Measurements from ENCODE around the gene PLEKHA1.

The PLEKHA1 gene

DNA sequence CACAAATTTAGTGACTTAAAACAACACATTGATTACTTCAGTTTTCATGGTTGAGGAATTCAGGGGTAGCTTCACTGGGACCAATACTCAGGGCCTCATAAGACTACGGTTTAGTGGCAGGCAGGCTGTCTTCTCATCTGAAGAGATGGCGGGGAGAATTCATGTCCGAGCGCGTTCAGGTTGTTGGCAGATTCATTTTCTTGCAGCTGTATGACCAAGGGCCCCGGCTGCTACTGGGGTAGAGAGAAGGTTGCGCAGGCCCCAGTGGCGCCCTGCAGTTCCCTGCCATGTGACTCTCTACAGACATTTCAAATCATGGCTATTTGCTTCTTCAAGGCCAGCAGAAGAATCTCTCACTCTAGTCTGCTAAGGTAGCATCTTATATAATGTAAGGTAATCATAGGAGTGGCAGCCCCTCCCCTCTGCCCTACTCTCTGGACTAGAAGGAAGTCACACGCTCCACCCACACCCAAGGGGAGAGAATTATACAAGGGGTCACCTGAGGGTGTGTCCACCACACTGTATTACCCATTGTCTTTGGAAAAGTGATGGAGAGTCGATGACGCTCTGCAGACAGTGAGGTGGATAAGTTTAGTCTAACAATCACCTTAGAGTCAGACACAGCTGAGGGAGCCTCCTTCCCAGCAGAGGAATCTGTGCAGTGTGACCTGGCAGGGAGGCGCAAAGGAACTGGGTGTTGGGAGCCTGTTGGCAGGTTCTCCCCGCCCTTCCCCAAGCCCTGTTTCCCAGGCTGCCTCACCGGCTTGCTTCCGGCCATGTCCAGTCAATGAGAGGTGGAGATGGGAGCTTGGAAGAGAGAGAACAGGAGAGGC, 35.7 kb upstream of the PLEKHA1 start:
- Histone ChIP-seq H4K20me1 (ENCODE audit: insufficient read depth, low read length) (no peaks in the 10 kb centered on the region), H3K4me2 (ENCODE audit: low read length) (no peak overlapping the region), H2AFZ (ENCODE audit: low read depth, low read length) (no peak overlapping the region), H3K27ac (ENCODE audit: low read length) (no peak overlapping the region), H3K9ac (ENCODE audit: low read length) (no peak overlapping the region), H3K36me3 (replicated peaks; ENCODE audit: low read depth, low read length) (no peaks in the 10 kb centered on the region), H3K9me3 (ENCODE audit: insufficient read depth, low read length) (no peaks in the 10 kb centered on the region), H3K27me3 (ENCODE audit: low read depth, low read length) (peaks cover 13% of the 10 kb centered on the region; the same call in 1 of the 2 replicates), H3K4me1 (ENCODE audit: low read length) (peaks cover 34% of the 10 kb centered on the region), H3K79me2 (ENCODE audit: low read length) (no peaks in the 10 kb centered on the region), H3K4me3 (ENCODE audit: low read length) (no peak overlapping the region)
- no peak for TF ChIP-seq EZH2phosphoT487 (IDR thresholded peaks at IDR 0.05; ENCODE audit: low read depth)
- TF ChIP-seq, protein P1, sequence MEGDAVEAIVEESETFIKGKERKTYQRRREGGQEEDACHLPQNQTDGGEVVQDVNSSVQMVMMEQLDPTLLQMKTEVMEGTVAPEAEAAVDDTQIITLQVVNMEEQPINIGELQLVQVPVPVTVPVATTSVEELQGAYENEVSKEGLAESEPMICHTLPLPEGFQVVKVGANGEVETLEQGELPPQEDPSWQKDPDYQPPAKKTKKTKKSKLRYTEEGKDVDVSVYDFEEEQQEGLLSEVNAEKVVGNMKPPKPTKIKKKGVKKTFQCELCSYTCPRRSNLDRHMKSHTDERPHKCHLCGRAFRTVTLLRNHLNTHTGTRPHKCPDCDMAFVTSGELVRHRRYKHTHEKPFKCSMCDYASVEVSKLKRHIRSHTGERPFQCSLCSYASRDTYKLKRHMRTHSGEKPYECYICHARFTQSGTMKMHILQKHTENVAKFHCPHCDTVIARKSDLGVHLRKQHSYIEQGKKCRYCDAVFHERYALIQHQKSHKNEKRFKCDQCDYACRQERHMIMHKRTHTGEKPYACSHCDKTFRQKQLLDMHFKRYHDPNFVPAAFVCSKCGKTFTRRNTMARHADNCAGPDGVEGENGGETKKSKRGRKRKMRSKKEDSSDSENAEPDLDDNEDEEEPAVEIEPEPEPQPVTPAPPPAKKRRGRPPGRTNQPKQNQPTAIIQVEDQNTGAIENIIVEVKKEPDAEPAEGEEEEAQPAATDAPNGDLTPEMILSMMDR (IDR thresholded peaks at IDR 0.05; ENCODE audit: low read depth, low read length): no peak

- Histone ChIP-seq H4K20me1 (ENCODE audit: insufficient read depth, low read length) (no peaks in the 10 kb centered on the region), H3K4me2 (ENCODE audit: low read length) (no peak overlapping the region), H3K27me3 (ENCODE audit: low read depth, low read length) (peaks cover 16% of the 10 kb centered on the region), H3K9ac (ENCODE audit: low read length) (no peak overlapping the region), H3K4me1 (ENCODE audit: low read length) (peaks cover 48% of the 10 kb centered on the region), H3K79me2 (ENCODE audit: low read length) (no peaks in the 10 kb centered on the region), H3K36me3 (replicated peaks; ENCODE audit: low read depth, low read length) (peaks cover 4% of the 10 kb centered on the region), H3K4me3 (ENCODE audit: low read length) (no peak overlapping the region), H2AFZ (ENCODE audit: low read depth, low read length) (no peak overlapping the region), H3K27ac (ENCODE audit: low read length) (no peak overlapping the region), H3K9me3 (ENCODE audit: insufficient read depth, low read length) (no peaks in the 10 kb centered on the region)
- TF ChIP-seq, protein P1 (IDR thresholded peaks at IDR 0.05; ENCODE audit: low read depth, low read length): no peak
- TF ChIP-seq EZH2phosphoT487 (IDR thresholded peaks at IDR 0.05; ENCODE audit: low read depth): no peak
Measured at GRCh38 chr10:122341141-122341810, 33.2 kb upstream of the PLEKHA1 start.

- Histone ChIP-seq H3K27ac (ENCODE audit: low read length) (peak overlapping the region; percentile 91), H3K4me1 (ENCODE audit: low read length) (peaks cover 40% of the 10 kb centered on the region), H3K27me3 (ENCODE audit: low read depth, low read length) (peaks cover 26% of the 10 kb centered on the region), H3K36me3 (replicated peaks; ENCODE audit: low read depth, low read length) (peaks cover 4% of the 10 kb centered on the region), H3K4me3 (ENCODE audit: low read length) (peak overlapping the region; percentile 69), H3K9ac (ENCODE audit: low read length) (peak overlapping the region; percentile 64; the same call in 1 of the 2 replicates), H3K79me2 (ENCODE audit: low read length) (no peaks in the 10 kb centered on the region), H3K4me2 (ENCODE audit: low read length) (peak overlapping the region; percentile 89), H2AFZ (ENCODE audit: low read depth, low read length) (no peak overlapping the region), H4K20me1 (ENCODE audit: insufficient read depth, low read length) (no peaks in the 10 kb centered on the region), H3K9me3 (ENCODE audit: insufficient read depth, low read length) (no peaks in the 10 kb centered on the region)
- TF ChIP-seq EZH2phosphoT487 (IDR thresholded peaks at IDR 0.05; ENCODE audit: low read depth): no peak
- TF ChIP-seq, protein P1 (IDR thresholded peaks at IDR 0.05; ENCODE audit: low read depth, low read length): peak; percentile 71
Measured at GRCh38 chr10:122342293-122343134, 32.0 kb upstream of the PLEKHA1 start.
